GM19193 (cell line): ENCODE measurements around the gene CASP8AP2.

Experiments
- POLR2A ChIP-seq: IDR thresholded peaks from 4 replicates; pipeline ENCODE4 v1.6.1; 2011; ENCODE audit not compliant: insufficient read depth, insufficient read length; ENCODE audit errors: extremely low read depth

CASP8AP2 gene

GRCh38 chr6:89817481-89817880 is 12.2 kb upstream of the CASP8AP2 start:
- no peak for TF ChIP-seq POLR2A

DNA sequence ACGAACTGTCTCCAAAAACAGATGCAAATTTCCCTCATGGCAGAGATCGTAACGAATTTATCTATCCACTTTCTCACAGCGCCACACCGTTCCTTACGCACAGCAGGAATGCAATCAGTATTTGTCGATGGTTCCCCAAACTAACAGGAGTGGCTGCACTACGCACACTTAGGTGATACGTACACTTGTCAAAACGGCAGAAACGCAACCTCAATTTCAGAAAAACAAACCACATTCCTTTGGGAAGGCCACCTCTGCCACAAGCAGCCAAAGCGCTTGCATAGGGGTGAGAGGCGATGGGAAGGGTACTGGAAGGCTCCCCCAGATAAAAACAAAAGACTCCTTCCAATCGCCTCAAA is 10.7 kb upstream of the CASP8AP2 start:
- no peak for TF ChIP-seq POLR2A

DNA sequence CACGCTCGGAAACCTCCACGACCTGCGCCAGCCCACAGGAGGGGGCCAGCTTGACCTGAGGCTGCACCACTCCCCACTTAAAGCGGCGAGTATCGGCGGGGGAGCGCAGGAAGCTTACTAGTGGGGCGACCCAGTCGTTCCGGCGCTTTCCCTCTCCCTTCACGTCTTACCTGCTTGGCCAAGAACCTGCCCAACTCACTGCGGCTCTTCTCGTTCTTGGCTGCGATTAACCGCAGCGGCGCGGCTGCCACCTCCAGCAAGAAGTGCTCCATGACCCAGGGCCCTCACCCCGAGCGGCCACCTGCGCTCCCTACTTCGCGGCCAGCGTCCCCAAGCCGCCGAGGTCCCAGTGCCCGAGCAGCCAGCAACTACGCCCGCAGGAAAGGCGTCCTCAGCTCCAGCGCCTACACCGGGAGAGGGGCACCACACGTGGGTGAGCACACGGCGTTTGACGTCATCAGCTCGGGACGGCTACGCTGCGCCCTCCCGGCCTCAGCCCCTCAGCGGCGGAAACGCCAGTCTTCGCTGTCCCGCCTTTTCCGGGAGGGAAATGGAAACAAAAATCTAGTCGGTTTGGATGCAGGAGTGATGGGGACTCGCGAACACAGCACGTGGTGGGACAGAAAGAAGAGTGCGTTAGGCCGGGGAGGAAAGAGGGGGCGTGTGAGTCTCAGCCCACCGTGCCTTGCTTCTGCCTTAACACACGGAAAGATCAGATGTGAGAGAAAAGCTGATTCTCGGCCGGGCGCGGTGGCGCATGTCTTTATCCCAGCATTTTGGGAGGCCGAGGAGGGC is 10.1 kb upstream of the CASP8AP2 start, which contains the start of gene MDN1:
Gene MDN1, minus strand, starts transcription at position 459 of the 795 bp plus-strand sequence. Its CDS starts 187 bp downstream, at position 272.
- TF ChIP-seq POLR2A = peak; percentile 84

DNA sequence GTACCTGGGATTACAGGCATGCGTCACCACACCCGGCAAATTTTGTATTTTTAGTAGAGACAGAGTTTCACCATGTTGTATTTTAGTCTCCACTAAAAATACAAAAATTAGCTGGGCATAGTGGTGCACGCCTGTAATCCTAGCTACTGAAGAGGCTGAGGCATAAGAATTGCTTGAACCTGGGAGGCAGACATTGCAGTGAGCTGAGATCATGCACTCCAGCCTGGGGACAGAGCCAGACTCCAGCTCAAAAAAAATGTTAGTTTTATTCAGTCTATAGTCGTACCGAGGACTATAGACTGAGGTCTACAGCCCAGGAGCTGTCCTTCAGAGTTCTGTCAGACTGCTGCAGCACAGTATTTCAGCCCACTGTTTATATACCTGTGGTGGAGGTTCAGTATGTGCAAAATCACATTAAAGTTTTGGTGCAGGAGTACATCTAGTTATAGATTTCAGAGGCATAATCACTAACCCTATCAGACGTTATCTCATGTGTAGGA is 3.6 kb upstream of the CASP8AP2 start:
- no peak for TF ChIP-seq POLR2A

DNA sequence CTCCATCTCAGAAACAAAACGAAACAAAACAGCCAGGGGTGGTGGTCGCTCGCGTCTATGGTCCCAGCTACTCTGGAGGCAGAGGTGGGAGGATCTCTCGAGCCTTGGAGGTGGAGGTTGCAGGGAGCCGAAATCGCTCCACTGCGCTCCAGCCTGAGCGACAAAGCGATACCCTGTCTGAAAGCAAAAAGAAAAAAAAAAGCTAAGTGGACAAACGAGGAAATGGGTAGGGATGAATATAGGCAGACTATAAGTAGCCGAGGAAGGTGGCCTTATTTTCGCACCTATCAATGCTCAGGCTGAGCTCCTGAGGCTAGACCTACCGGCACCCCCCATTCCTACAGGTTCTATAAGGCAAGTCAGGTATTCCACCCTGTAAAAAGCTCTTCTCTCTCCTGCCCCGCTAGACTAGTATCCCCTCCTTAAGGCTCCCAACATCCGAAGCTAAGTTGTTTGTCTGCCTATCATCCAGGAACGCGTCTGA is 650 bp upstream of the CASP8AP2 start:
- no peak for TF ChIP-seq POLR2A

DNA sequence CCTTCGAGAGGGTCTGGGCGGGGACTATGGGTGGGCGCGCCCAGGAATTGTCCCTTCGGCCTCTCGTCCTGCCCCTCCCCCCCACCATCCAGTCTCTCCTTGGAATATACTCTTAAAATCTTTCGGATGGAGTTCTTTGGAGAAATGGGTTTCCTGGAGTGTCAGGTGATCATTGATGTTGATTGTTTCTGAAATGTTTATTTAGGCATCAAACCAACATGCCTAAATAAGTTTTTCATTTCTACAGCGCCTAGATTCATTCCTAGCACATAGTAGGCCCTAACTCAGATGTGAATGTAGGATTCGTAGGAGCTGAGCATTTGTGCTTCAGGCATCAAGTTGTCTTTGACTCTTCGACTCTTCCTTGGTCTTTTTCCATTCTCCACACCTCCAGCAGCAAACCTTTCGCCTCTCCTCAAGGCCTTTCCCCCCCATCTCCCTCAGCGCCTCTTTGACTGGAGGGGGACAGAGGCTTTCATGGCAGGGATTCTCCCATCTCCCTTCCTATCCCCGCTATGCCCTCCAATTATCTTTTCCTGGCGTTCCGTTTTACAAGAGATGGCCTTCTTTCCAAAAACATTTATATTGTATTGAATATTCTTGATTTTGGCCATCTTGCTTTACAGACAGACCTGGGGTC is 610 bp downstream of the CASP8AP2 start:
- TF ChIP-seq POLR2A = no peak

DNA sequence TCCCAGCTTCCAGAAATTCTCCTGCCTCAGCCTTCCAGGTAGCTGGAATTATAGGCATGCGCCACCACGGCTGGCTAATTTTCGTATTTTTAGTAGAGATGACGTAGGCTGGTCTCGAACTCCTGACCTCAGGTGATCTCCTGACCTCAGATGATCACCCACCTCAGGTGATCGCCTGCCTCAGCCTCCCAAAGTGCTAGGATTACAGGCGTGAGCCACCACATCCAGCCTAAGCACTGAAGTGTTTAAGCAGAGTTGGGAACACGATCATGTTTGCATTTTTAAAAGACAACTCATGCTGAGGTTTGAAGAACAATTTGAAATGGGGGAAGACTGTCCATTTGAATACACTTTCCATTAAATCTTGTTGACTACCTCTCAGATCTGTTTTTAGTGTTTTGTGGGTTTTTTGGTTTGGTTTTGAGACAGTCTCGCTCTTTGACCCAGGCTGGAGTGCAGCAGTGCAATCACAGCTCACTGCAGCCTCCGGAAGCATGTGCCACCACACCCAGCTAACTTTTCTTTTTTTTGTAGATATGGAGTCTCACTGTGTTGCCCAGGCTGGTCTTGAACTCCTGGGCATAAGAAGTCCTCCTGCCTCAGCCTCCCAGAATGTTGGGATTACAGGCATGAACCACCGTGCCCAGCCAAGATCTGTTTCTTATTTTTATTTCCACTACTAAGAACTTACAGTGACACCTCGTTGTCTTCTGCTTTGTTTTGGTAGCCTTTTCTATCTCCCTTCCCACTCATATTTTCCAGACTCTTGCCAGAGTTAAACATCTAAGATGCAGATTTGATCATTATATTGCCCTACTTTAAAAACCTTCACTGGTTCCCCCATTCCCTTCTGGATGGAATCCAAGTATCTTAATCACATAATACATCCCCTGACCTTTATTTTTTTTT is 5.5 kb downstream of the CASP8AP2 start:
- TF ChIP-seq POLR2A = no peak

DNA sequence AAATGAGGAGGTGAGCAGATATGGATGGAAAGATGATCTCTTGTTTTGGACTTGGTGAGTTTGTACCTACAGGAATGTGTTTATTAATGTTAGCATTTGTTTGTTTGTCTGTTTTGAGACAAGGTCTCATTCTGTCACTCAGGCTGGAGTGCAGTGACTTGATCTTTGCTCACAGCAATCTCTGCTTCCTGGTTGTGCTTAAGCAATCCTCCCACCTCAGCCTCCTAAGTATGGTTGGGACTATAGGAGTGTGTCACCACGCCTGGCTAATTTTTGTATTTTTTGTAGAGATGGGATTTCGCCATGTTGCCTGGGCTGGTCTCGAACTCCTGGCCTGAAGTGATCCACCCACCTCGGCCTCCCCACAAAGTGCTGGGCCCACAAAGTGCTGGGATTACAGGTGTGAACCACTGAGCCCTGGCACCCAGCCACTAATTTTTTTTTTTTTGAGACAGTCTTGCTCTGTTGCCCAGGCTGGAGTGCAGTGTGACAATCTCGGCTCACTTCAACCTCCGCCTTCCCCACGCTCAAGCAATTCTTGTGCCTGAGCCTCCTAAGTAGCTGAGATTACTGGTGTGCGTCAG is 7.1 kb downstream of the CASP8AP2 start:
- no peak for TF ChIP-seq POLR2A

GRCh38 chr6:89840538-89840937 is 10.9 kb downstream of the CASP8AP2 start:
- no peak for TF ChIP-seq POLR2A

DNA sequence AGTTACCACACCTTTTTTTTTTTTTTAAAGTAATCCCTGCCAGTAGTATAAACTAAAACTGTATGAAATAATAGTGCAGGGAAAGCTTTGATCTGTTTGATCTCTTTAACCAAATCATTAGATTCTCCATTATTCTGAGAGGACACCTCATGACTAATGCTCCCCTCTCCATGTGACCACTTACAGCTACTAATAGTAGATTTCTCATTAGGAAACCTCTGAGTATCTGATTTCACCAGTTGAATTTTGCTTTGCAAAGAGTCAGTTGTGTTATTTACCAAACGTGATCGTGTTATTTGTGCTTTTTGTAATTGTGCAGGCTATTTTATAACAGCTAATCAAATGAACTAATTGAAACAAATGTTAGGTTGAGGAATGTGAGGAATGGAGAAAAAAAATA is 12.5 kb downstream of the CASP8AP2 start:
- no peak for TF ChIP-seq POLR2A

DNA sequence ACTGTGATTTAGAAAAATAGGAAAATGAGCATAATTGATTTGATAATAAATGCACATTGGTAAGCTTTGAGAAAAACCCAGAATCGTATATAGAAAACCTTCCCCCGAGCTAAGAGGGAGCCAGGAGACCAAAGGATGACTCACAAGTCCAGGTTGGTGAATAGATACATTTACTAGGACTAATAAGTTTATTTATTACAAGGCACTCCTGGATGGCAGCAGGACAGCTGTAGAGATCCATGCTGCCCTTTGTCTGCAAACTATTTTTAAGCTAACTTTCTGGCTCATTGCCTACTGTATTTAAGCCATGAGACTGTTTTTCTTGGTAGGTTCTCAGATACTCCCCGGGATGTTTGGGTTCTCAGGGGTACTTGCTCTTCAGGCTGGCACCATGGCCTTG is 13.4 kb downstream of the CASP8AP2 start:
- no peak for TF ChIP-seq POLR2A

GRCh38 chr6:89853068-89853467 is 23.4 kb downstream of the CASP8AP2 start:
- no peak for TF ChIP-seq POLR2A

DNA sequence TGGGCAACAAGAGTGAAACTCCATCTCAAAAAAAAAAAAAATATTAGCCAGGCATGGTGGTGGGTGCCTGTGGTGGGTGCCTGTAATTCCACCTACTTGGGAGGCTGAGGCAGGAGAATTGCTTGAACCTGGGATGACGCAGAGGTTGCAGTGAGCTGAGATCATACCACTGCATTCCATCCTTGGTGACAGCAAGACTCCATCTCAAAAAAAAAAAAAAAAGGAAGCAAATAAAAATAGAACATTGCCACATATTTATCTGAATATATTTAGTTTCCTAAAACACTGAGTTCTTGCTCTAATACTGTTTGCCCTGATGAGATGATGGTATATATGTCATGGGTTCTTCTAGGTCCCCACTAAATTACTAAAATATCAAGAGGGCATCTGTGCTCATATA is 28.4 kb downstream of the CASP8AP2 start:
- TF ChIP-seq POLR2A = no peak

- TF ChIP-seq POLR2A = no peak
Measured at GRCh38 chr6:89859744-89860143, 30.1 kb downstream of the CASP8AP2 start.
